HCT116 (cell line): Measurements from ENCODE around the gene ALG8. TPM values are rescaled to one million over a fixed set of nuclear protein-coding genes. Genes with fewer than 3 reads are reported as not detected.

Source experiments
- ATAC-seq: fragments of 200-7000 bp; cut with Tn5 transposase; 2 replicates; pipeline ENCODE4 v1.9.1; 2020; ENCODE audit warnings: mild to moderate bottlenecking, moderate library complexity
- BruUV-seq: library from RNA; stranded (reverse); fragments of 400-500 nt; replicated peaks from 2 replicates; lab custom pipeline; 2021; lab: Mats Ljungman, UMichigan
- CTCF ChIA-PET: fragments of 300-600 bp; sonication (Branson Sonifier 250); formaldehyde crosslinking; loops from one replicate; lab custom pipeline; 2021; ENCODE audit warnings: antibody characterized with exemption; lab: Charles Lee
- POLR2A ChIA-PET: fragments of 300-600, 350-600 bp; sonication (Branson Sonifier 250); formaldehyde crosslinking; loops from one replicate; lab custom pipeline; 2021; ENCODE audit warnings: antibody characterized with exemption; lab: Charles Lee
- RAD21 ChIA-PET, 2 experiments: fragments of 300-600 bp; sonication (Branson Sonifier 250); formaldehyde crosslinking; loops; one replicate each; lab custom pipeline; 2023; ENCODE audit warnings: low total read pairs in 2 of 2; ENCODE audit not compliant: uncharacterized antibody in 2 of 2, unreplicated experiment in 2 of 2, low non-redundant PET in 1 of 2; lab: Charles Lee
- DNase-seq: peaks from one replicate; pipeline ENCODE4 v3.0.0-alpha.2; 2010; ENCODE audit warnings: low read depth, low spot score
- H2AFZ ChIP-seq: fragments of 200-600 bp; shearing (Covaris generic), sonication (generic); 2 replicates; pipeline ENCODE4 v1.6.1; 2017; ENCODE audit warnings: low read depth, mixed run types, mixed read lengths, antibody characterized with exemption, low read length; ENCODE audit not compliant: poor library complexity, severe bottlenecking
- H3K27ac ChIP-seq: 2 replicates; pipeline ENCODE4 v1.5.1; 2012; ENCODE audit warnings: low read depth, low read length
- H3K27me3 ChIP-seq: fragments of 200-600 bp; sonication (generic); 2 replicates; pipeline ENCODE4 v1.6.1; 2016; ENCODE audit warnings: mixed run types, low read length, mixed read lengths; ENCODE audit not compliant: insufficient read depth
- H3K36me3 ChIP-seq, 2 experiments: fragments of 200-500 bp in 1 of 2; fragments of 200-600 bp in 1 of 2; sonication (Bioruptor generic) in 1 of 2; sonication (generic) in 1 of 2; 2 replicates each; pipeline versions ENCODE4 v1.5.1 to v1.6.1; 2014 to 2016; ENCODE audit warnings: low read length in 2 of 2, inconsistent platforms in 1 of 2, mixed read lengths in 1 of 2, mixed run types in 1 of 2; ENCODE audit not compliant: insufficient read depth in 2 of 2, control insufficient read depth in 1 of 2
- H3K4me1 ChIP-seq, 2 experiments: fragments of 200-600 bp in 1 of 2; sonication (generic) in 1 of 2; 2 replicates each; pipeline versions ENCODE4 v1.5.1 to v1.6.1; 2012 to 2017; ENCODE audit warnings: low read length in 2 of 2, inconsistent platforms in 1 of 2, mild to moderate bottlenecking in 1 of 2, mixed read lengths in 1 of 2, mixed run types in 1 of 2, moderate library complexity in 1 of 2; ENCODE audit not compliant: insufficient read depth in 2 of 2, control insufficient read depth in 1 of 2
- H3K4me2 ChIP-seq: fragments of 200-600 bp; sonication (generic); 2 replicates; pipeline ENCODE4 v1.6.1; 2017; ENCODE audit warnings: mixed run types, low read length, mixed read lengths
- H3K4me3 ChIP-seq, 2 experiments: fragments of 200-600 bp in 1 of 2; sonication (generic) in 1 of 2; replicated peaks in 1 of 2; 2 replicates each; pipeline ENCODE4 v1.5.1; 2011 to 2016; ENCODE audit warnings: low read length in 2 of 2, control low read depth in 1 of 2, low read depth in 1 of 2, mild to moderate bottlenecking in 1 of 2, mixed read lengths in 1 of 2, mixed run types in 1 of 2
- H3K79me2 ChIP-seq: fragments of 200-600 bp; sonication (generic); 2 replicates; pipeline ENCODE4 v1.6.1; 2017; ENCODE audit warnings: mild to moderate bottlenecking, mixed run types, low read length, moderate library complexity, mixed read lengths; ENCODE audit not compliant: insufficient read depth
- H3K9ac ChIP-seq: fragments of 200-600 bp; sonication (generic); 2 replicates; pipeline ENCODE4 v1.6.1; 2016; ENCODE audit warnings: low read length, mixed read lengths
- H3K9me2 ChIP-seq: fragments of 200-600 bp; sonication (generic), shearing (Covaris generic); 2 replicates; pipeline ENCODE4 v1.6.1; 2017; ENCODE audit warnings: mixed run types, mild to moderate bottlenecking, moderate library complexity; ENCODE audit not compliant: insufficient read depth
- H3K9me3 ChIP-seq, 2 experiments: fragments of 200-500 bp in 1 of 2; fragments of 200-600 bp in 1 of 2; sonication (Bioruptor generic) in 1 of 2; sonication (generic) in 1 of 2; 2 replicates each; pipeline ENCODE4 v1.6.1; 2014 to 2017; ENCODE audit warnings: low read length in 2 of 2, mixed read lengths in 2 of 2, inconsistent platforms in 1 of 2, low read depth in 1 of 2, mild to moderate bottlenecking in 1 of 2, mixed run types in 1 of 2, moderate library complexity in 1 of 2; ENCODE audit not compliant: control insufficient read depth in 1 of 2, insufficient read depth in 1 of 2
- H4K20me1 ChIP-seq: fragments of 200-600 bp; sonication (generic), shearing (Covaris generic); 2 replicates; pipeline ENCODE4 v1.6.1; 2017; ENCODE audit warnings: mixed run types, mild to moderate bottlenecking, moderate library complexity; ENCODE audit not compliant: insufficient read depth
- ATF3 ChIP-seq: IDR thresholded peaks from 2 replicates; pipeline ENCODE4 v1.6.1; 2012
- CEBPB ChIP-seq: IDR thresholded peaks from 2 replicates; pipeline ENCODE4 v1.6.1; 2012; ENCODE audit warnings: low read depth
- EZH2 ChIP-seq: fragments of 200-600 bp; sonication (generic); IDR thresholded peaks from 2 replicates; pipeline ENCODE4 v1.6.1; 2017; ENCODE audit warnings: antibody characterized with exemption, mixed run types
- EZH2phosphoT487 ChIP-seq: fragments of 200-600 bp; IDR thresholded peaks from 2 replicates; pipeline ENCODE4 v1.6.1; 2018; ENCODE audit warnings: antibody characterized with exemption, borderline replicate concordance
- FOSL1 ChIP-seq: IDR thresholded peaks from 2 replicates; pipeline ENCODE4 v1.6.1; 2012; ENCODE audit warnings: low read depth
- JUND ChIP-seq: IDR thresholded peaks from 2 replicates; pipeline ENCODE4 v1.6.1; 2012
- RAD21 ChIP-seq: IDR thresholded peaks from 2 replicates; pipeline ENCODE4 v1.6.1; 2012; ENCODE audit warnings: low read depth, mild to moderate bottlenecking
- SIN3A ChIP-seq: IDR thresholded peaks from 2 replicates; pipeline ENCODE4 v1.6.1; 2012; ENCODE audit warnings: low read depth
- SP1 ChIP-seq: IDR thresholded peaks from 2 replicates; pipeline ENCODE4 v1.6.1; 2012; ENCODE audit warnings: low read depth
- YY1 ChIP-seq: IDR thresholded peaks from 2 replicates; pipeline ENCODE4 v1.6.1; 2011; ENCODE audit warnings: low read length, low read depth, moderate library complexity, mild to moderate bottlenecking; ENCODE audit not compliant: insufficient replicate concordance; ENCODE audit errors: extremely low read depth
- ZBTB33 ChIP-seq: IDR thresholded peaks from 2 replicates; pipeline ENCODE4 v1.6.1; 2011; ENCODE audit warnings: mild to moderate bottlenecking, low read length, moderate library complexity; ENCODE audit not compliant: insufficient replicate concordance; ENCODE audit errors: extremely low read depth
- ZNF274 ChIP-seq: fragments of 200-500 bp; sonication (Bioruptor generic); IDR thresholded peaks from 2 replicates; pipeline ENCODE4 v1.6.1; 2014; ENCODE audit warnings: mild to moderate bottlenecking, low read depth, low read length, inconsistent platforms
- intact Hi-C: fragments of 100-400 bp; cut with micrococcal nuclease; formaldehyde crosslinking; loops from 2 replicates; pipeline ENCODE4 v1.10.0; 2022
- total RNA-seq: library from RNA; stranded (reverse); gene quantifications from one replicate; pipeline ENCODE4 v1.2.1, GENCODE V29; 2021; ENCODE audit not compliant: unreplicated experiment

Gene ALG8
- total RNA-seq, 1 experiment from 2014 or later, result 50.1 TPM

GRCh38 chr11:78170413-78170812 is 31.0 kb upstream of the ALG8 start:
- no peaks in the 10 kb centered on the region for H3K9me3 ChIP-seq
- no peaks in the 10 kb centered on the region for H3K9me2 ChIP-seq
- no peak for TF ChIP-seq RAD21
- no peak for TF ChIP-seq CEBPB
- no peak for TF ChIP-seq ZNF274
- no peak for TF ChIP-seq FOSL1
- no peak for TF ChIP-seq YY1
- no peak for TF ChIP-seq SP1
- no peak for TF ChIP-seq SIN3A
- TF ChIP-seq ATF3, result no peak
- no peak for TF ChIP-seq ZBTB33
- TF ChIP-seq EZH2phosphoT487, result no peak
- no peak for TF ChIP-seq JUND
- TF ChIP-seq EZH2, result no peak
- POLR2A ChIA-PET, result no interaction called here
- H3K27me3 ChIP-seq, result no peaks in the 10 kb centered on the region
- BruUV-seq, result no TSS peak
- H3K27ac ChIP-seq, result no peak overlapping the region
- CTCF ChIA-PET, result no interaction called here
- H3K9ac ChIP-seq, result no peak overlapping the region
- H3K4me1 ChIP-seq, result no peaks in the 10 kb centered on the region
- no peak for ATAC-seq
- H3K79me2 ChIP-seq, result no peaks in the 10 kb centered on the region
- H3K4me3 ChIP-seq, result no peak overlapping the region
- H3K4me2 ChIP-seq, result no peak overlapping the region
- no peak overlapping the region for H2AFZ ChIP-seq
- H3K36me3 ChIP-seq, result no peaks in the 10 kb centered on the region; a peak in 1 of 4 replicates
- no peak for DNase-seq
- no peaks in the 10 kb centered on the region for H4K20me1 ChIP-seq
- intact Hi-C loops, result no loop called here
- RAD21 ChIA-PET, result no interaction called here
